NOMO-1 (cell line): ENCODE results near the gene LRRC3.

ENCODE experiments used
- DNase-seq, 2 experiments: peaks; one replicate each; lab custom pipeline; 2025; ENCODE audit not compliant: unreplicated experiment in 2 of 2; lab: John Stamatoyannopoulos, UW

Gene LRRC3

DNA sequence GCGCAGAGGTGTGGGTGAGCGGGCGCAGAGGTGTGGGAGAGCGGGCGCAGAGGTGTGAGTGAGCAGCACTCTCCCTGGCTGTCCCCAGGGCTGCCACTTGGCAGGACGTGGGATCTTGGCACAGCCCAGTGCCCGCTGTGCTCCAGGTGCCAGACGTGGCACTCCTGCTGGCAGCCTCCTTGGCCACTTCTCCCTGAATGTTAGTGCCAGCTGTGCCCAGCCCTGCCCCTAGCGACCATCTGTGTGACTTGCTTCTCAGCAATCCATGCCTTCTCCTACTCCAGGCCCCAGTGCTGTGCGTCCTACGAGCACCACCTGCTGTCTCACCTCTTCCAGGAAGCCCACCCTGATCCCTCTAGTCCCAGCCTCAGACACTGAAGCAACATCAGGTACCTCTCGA lies 54.2 kb downstream of the LRRC3 start:
- DNase-seq, result no peak

DNA sequence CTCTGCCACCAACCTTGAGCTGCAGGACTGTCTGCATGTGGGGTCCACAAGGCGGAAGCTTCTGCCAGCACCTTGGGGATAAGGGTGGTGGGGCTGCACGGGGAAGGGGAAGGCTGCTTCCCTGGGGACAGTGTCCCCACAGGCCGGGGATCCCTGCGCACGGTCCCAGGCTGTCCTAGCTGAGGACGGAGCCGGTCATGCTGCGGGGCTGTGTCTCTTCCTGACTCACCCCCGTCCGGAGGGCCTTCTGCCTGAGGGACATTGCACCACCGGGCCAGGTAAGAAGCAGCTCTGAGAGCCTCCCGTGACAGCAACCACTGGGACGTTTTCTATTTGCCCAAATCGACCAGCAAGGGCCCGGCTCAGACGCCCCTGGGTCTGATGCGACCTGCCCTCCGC lies 54.8 kb downstream of the LRRC3 start:
- no peak for DNase-seq

DNA sequence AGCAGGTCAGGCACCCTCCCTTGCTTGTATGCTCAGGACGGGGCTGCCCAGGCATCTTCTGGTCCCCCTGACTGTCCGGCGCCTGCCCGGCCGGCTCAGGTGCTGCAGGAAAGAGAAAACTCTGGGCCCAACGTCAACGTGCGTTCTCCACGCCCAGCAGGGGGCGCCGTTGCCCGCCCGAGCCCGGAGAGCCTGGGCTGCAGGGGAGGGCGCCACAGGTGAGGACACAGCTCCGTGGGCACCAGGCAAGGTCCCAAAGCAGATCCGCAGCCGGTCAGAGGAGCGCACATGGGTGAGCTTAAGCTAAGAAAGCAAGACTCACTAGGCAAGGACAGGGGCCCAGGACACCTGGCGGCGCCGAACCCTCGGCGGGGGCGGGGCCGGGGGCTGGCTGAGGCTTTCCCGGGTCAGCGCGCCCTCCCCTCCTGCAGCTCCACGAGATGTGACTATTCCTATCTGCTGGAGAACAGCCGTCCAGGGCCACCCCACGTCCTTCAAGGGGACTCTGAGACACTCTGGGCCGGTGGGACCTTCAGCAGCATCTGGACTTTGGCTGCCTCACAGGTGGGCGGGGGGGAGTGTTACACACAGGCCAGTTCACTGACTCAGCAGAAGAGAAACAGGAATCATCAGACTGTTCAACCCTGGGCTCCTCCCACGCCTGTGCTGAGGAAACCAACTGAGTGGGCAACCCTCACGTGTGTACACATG lies 55.4 kb downstream of the LRRC3 start:
- peak; percentile 26 to 46 for DNase-seq

GRCh38 chr21:44511219-44511937 lies 56.1 kb downstream of the LRRC3 start:
- no peak for DNase-seq
